HG03558 (cell line): ENCODE measurements around the gene FDXACB1.

Experiments
- ATAC-seq: cut with Tn5 transposase; IDR thresholded peaks from one replicate; pipeline ENCODE4 v1.9.1; 2021; ENCODE audit warnings: moderate number of reproducible peaks; ENCODE audit not compliant: unreplicated experiment; ENCODE audit errors: extremely low read depth

Gene FDXACB1

DNA sequence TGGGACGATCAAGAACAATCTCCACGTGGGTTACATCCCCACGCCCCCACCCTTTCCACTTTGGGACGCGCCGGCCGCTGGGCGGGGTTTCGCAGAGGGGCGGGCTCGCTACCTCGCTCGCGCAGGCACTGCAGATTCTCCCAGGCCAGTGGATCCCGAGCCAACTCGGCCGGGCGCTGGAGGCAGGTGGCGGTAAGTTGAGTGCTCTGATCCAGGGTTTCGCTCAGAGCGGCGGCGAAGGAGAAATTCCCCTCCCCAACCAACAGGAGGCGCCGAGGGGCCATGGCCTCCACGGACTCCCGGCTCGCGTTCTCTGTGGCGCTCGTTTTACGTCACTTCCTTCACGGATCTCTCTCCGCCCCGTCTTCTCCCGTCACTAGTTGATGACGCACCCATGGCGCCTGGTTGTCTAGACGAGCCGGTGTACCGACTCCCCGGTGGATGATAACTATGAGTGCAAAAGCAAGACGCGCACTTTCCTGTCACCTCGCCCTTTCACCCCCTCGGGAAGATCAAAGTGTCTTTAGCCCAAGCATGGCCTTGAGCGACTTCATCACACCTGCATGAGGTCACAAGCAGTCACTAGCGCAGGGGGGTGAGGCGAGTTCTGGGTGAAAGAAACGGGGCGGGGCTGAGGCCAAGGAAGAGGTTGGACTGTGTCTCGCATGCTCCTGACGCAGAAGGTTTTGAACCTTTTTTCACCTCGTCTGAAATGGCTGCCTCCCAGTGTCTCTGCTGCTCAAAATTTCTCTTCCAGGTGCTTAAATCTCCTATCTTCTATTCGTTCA, at the start of gene FDXACB1, which contains the start of gene CFAP68:
Gene FDXACB1 (minus strand): TSS at position 317 of the 788 bp plus-strand sequence. CDS start 33 bp downstream, at position 284.
Gene CFAP68 (plus strand): TSS at position 693 of the 788 bp plus-strand sequence. CDS start 20 bp downstream, at position 713.
- ATAC-seq: peak; percentile 68

DNA sequence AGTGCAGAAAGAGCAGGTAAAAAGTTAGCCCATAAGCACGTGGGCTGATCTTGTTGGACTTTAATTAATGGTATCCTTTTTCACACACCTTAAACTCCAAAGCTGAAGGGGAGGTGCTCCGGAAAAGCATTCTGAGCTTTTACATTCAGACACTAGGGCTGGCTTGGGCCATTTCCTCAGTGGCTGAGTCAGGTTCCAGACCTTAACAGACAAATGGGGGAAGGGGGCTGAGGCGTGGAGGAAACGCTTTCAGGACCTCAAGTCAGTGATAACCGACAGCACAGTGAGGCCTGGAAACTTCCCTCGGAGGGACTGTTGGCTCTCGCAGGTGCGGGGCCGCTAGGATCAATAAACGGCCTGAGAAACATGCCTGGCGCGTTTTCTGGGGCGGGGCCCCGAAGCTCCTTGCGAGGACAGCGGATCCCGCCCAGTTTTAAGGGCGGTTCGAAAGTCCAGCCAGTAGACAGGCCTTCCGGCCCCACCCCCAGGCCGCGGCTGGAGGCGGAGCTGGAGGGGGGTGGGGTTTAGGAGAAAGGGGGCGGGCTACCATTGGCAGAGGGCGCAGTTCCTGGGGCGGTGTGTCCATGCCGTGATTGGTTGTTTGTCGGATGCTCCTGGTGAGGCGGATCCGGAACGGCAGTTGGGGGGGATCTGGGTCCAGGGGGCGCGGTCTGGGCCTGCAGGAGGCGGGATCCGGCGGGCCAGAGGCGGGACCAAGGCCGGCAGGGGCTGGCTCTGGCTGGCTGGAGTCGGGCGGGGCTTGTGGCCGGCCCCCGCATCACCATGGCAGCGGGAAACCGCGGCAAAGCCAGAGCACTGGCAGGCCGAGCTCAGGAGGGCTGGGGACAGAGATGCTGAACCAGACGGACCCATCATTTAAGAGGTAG, 47.8 kb upstream of the FDXACB1 start:
- peak; percentile 86 for ATAC-seq

DNA sequence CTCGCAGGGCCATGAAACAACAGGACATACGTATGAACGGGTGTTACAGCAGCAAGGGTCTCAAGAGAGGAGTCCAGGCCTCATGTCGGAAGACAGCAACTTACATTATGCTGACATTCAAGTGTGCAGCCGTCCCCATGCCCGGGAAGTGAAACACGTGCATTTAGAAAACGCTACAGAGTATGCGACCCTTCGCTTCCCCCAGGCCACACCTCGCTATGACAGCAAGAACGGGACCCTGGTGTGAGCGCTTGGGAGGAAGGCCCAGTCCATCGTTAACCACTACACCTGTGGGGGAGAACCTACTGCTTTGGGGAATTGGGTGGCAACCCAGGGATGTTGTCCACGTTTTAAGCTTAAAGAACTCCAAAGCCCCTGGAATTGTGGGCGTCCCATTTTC, 47.0 kb upstream of the FDXACB1 start:
- no peak for ATAC-seq

DNA sequence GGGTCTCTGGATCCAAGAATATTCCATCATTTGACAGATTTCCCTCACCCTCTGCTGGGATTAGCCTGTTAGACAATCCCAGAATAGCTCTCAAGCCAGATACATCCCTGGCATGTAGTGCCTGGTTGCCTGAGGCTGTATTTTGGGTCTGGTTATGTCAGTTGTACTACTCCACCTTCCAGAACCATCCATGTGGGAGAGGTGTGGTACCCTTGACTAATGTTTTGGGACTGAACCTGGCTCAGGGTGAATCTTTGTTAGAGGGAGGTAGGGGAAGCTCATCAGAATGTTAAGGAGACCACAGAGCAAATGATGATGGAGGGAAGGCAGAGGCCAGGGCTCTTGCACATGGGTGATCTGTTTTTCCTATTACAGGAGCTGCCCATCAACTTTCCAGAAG, 45.0 kb upstream of the FDXACB1 start:
- no peak for ATAC-seq

GRCh38 chr11:111923351-111923788, 44.4 kb upstream of the FDXACB1 start:
- no peak for ATAC-seq

GRCh38 chr11:111922803-111923202, 43.8 kb upstream of the FDXACB1 start:
- ATAC-seq: no peak

DNA sequence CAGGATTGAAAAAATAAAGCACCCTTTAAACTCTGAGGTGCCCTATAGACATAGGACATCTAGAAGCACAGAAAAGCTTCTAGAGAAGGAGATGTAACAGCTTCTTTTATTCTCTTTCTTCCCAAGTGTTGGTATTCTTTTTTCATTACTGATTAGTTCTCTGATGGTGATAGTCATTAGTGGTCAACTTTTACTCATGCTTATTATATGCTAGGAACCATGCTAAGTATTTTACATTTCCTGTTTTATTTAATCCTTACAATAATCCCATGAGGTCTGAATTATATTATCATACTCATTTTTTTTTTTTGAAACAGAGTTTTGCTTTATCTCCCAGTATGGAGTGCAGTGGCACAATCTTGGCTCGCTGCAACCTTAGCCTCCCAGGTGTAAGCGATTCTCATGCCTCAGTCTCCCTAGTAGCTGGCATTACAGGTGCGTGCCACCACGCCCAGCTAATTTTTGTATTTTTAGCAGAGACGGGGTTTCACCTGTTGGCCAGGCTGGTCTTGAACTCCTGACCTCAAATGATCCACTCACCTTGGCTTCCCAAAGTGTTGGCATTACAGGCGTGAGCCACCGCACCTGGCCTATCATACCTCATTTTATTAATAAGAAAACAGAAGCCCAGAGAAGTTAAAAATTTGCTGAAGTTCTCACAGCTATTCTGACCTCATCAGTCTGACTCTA, 42.7 kb upstream of the FDXACB1 start:
- no peak for ATAC-seq

- ATAC-seq: no peak
These were observed 41.9 kb upstream of the FDXACB1 start for GRCh38 chr11:111920908-111921307.

DNA sequence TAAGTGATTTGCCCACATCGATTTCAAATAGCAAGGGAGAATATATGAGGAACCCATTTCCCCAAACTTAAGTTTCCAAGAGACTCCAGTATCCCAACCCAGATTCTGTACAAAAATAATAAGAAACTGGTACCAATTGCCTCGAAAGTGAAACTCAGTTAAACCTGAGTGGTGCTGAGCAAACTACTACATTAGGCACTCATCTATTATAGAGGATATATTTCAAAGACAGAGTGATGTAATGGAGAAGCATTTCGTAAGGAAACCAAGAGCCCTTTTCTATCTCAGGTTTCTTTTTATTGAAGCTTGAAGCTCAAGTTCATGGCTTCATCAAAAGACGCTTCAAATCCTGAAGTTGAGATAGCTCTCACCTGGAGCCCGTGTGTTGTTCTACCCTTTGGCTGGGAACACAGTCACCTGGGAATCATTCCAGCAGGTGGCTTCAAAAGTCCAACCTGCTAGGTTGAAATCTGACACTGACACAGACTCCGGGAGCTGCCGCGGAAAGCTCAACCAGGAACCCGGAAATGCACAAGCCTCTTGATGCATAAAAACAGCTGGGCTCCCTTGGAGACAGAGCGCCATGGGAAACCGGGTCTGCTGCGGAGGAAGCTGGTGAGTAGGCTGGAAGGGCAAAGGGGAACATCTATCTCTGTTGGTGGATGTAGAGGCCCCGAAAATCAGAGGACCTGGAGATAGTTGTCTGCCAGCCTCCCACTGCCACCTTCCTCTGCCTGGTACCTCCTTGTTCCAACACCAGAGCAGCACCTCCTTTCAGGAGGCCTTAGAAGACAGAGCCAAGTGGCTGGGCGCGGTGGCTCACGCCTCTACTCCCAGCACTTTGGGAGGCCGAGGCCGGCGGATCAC, 39.7 kb upstream of the FDXACB1 start, which contains the start of gene C11orf52:
Gene C11orf52 (plus strand): TSS at position 524 of the 867 bp plus-strand sequence. CDS start 60 bp downstream, at position 584.
- no peak for ATAC-seq

DNA sequence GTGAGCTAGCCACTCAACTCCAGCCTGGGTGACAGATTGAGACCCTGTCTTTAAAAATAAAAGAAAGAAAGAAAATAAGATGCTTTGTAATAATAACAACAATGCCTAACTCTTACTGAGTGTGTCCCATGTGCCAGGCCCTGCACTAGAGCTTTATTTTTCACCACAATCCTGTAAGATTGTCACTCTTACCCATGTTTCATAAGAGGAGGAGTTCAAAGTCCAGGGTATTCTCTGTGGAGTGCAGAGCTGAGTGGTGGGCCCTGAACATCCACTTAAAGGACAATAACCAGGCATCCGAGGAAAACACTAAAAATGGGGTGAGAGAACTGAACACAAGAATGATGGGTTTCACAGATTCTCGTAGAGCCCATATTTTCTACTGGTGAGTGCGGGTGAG, 38.8 kb upstream of the FDXACB1 start:
- ATAC-seq: no peak

DNA sequence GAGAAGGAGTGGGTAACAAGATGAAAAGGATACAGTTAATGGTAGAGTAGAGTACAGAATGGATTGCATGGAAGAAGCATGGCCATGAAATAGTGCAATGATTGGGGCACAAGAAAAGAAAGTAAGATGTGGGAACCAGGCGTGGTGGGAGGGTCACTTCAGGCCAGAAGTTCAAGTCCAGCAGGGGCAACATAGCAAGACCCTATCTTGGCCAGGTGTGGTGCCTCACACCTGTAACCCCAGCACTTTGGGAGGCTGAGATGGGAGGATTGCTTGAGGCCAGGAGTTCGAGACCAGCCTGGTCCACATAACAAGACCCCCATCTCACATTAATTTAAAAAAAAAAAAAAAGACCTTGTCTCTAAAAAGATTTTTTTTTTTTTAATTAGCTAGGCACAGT, 38.3 kb upstream of the FDXACB1 start:
- no peak for ATAC-seq

DNA sequence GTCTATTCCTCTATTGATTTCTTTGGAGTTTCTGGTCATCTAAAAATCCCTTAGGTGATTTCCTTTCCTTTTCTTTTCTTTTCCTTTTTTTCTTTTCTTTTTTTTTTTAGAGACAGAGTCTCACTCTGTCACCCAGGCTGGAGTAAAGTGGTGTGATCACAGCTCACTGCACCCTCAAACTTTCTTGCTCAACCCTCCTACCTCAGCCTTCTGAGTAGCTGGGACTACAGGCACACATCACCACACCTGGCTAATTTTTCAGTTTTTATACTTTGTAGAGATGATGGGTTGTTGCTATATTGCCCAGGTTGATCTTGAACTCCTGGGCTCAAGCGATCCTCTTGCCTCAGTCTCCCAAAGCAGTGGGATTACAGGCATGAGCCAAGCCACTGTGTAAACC, 37.8 kb upstream of the FDXACB1 start:
- no peak for ATAC-seq

DNA sequence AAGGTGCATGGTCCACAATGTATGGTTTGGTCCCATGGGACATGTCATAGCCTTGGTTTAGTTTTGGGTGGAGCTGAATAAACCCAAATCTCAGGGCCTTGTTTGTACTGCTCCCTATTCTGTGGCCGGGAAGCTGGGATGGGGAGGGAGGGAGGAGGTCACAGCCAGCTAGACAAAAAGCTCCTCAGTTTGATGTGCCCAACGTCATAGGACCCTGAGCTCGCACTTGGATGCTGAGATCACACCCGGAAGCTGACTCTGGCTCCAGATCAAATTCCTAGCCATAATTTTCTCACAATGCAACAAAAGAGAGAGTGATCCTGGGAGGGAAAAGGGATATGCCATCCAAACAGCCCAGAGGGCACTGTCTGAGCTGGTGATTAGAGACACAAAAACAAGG, 35.0 kb upstream of the FDXACB1 start:
- ATAC-seq: no peak

DNA sequence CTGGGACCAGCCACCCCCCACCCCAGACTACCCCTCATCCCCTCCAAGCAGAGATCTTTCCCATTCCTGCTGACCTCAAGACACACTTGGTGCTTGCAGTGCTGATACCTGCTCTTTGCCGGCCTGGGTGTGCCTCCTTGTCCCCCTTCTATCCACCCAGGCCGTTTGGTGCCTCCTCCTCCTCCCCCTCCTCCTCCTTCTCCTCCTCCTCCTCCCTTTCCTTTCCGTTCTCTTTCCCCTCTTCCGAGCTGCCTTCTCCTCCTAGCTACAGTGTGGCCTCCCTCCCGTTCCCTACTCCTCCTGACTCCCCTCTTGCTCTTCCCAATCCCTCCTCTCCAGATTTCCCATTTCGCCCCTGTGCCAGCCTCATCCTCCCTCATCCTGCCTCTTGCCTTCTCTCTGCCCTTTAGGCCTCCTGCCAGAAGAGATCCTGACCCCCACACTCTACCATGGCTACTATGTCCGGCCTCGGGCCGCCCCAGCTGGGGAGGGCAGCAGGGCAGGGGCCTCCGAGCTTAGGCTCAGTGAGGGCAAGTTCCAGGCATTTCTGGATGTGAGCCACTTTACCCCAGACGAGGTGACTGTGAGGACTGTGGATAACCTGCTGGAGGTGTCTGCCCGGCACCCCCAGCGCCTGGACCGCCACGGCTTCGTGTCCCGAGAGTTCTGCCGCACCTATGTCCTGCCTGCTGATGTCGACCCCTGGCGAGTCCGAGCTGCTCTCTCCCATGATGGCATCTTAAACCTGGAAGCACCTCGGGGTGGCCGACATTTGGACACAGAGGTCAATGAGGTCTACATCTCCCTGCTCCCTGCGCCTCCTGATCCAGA, 34.3 kb upstream of the FDXACB1 start:
- ATAC-seq: no peak

DNA sequence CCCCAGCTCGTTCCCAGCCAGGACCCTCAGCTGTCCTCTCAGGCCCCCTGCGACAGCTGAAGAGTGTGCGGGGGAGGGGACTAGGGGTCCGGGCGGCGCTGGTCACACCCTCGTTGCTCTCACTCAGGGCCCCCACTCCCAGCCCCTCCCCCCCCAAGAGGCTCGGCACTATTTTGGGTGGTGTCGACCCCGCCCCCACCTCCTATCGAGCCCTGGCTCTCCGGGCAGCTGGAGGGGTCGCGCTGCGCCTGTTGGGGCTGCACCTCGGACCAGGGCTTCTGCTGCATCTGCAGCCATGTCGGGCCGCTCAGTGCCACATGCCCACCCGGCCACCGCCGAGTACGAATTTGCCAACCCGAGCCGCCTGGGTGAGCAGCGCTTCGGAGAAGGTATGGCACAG, 33.6 kb upstream of the FDXACB1 start, which contains the start of gene HSPB2:
Gene HSPB2 (plus strand): TSS at position 200 of the 400 bp plus-strand sequence. CDS start 96 bp downstream, at position 296.
- no peak for ATAC-seq

DNA sequence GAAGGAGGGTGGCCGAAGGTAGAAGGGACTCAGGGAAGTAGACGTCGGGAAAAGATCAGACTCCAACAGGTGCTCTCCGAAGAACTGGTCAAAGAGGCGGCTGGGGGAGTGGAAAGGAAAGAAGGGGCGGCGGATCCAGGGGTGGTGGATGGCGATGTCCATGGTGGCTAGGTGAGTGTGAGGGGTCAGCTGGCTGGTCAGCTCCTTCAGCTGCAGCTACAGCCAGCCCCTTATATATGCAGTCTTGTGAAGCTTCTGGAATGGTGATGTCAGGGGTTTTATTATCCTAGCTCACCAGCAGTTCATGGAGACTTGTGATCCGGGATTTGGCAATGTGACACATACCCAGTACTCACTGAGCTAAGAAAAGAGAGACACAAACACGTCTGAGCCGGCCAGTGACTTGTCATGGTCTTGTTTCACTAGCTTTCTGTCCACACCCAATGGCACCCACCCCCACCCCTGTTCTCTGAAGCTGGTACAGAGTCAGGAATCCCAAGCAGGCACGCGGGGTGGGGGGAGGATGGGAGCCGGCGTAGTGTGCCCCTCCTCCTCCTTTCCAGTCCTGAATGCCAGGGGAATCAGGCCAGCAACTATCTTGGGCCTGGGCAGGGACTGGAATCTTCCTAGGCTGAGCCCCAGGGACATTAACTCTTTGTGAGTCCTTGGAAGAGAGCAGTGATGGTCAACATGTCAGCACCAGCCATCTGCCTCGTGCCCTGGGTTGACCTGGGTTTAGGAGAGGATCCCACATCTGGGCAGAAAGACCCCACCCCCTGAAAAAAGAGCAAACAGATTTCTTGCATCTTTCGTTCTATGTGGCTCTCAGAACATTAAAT, 32.8 kb upstream of the FDXACB1 start, which contains the start of gene CRYAB:
Gene CRYAB (minus strand): TSS at position 208 of the 839 bp plus-strand sequence. CDS start 46 bp downstream, at position 162.
- ATAC-seq: no peak
